ENCODE results near the gene SUMO2. TPM values are rescaled to one million over a fixed set of nuclear protein-coding genes. Genes with fewer than 3 reads are reported as not detected.
"Not testable (repeated sequence)": the region's sequence is repeated elsewhere in the genome, so short reads cannot be mapped to it uniquely, and the experiment has no call there.

Gene SUMO2
- total RNA-seq, 4 donors from 2014 or later = 53.3 to 62.9 (median 60.1) TPM

DNA sequence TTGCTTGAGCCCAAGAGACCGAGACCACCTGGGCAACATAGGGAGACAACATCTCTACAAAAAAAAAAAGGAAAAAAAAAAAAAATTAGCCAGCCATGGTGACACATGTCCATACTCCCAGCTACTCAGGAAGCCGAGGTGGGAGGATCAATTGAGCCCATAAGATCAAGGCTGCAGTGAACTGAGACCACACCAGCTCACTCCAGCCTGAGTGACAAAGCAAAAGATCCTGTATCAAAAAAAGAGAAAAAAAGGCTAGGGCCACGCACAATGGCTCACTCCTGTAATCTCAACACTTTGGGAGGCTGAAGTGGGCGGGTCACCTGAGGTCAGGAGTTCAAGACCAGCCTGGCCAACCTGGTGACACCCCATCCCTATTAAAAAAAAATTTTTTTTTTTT is 13.8 kb downstream of the SUMO2 start:
- ATAC-seq (ENCODE audit: low FRiP score) (no peak), DNase-seq (ENCODE audit: low spot score) (no peak)
- TF ChIP-seq, protein P1, sequence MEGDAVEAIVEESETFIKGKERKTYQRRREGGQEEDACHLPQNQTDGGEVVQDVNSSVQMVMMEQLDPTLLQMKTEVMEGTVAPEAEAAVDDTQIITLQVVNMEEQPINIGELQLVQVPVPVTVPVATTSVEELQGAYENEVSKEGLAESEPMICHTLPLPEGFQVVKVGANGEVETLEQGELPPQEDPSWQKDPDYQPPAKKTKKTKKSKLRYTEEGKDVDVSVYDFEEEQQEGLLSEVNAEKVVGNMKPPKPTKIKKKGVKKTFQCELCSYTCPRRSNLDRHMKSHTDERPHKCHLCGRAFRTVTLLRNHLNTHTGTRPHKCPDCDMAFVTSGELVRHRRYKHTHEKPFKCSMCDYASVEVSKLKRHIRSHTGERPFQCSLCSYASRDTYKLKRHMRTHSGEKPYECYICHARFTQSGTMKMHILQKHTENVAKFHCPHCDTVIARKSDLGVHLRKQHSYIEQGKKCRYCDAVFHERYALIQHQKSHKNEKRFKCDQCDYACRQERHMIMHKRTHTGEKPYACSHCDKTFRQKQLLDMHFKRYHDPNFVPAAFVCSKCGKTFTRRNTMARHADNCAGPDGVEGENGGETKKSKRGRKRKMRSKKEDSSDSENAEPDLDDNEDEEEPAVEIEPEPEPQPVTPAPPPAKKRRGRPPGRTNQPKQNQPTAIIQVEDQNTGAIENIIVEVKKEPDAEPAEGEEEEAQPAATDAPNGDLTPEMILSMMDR (IDR thresholded peaks at IDR 0.05) = no peak

DNA sequence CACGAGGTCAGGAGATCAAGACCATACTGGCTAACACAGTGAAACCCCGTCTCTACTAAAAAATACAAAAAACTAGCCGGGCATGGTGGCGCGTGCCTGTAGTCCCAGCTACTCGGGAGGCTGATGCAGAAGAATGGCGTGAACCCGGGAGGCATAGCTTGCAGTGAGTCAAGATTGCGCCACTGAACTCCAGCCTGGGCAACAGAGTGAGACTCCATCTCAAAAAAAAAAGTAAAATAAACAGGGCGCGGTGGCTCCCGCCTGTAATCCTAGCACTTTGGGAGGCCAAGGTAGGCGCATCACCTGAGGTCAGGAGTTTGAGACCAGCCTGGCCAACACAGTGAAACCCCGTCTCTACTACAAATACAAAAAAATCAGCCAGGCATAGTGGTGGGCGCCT is 18.2 kb downstream of the SUMO2 start:
- not testable (repeated sequence) for ATAC-seq (ENCODE audit: low FRiP score); DNase-seq (ENCODE audit: low spot score)

DNA sequence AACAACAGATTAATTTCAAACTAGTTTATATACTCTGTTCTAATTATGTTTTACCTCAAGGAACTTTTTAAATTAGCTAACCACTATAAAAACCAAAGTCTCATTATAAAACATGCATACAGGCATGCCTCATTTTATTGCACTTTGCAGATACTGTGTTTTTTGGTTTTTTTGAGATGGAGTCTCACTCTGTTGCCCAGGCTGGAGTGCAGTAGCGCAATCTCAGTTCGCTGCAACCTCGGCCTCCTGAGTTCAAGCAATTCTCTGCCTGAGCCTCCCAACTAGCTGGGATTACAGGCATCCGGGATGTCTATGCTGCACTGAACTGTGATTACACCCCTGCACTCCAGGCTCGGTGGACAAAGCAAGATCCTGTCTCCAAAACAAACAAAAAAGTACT is 19.7 kb downstream of the SUMO2 start:
- DNase-seq (ENCODE audit: low spot score) = no peak
- ATAC-seq (ENCODE audit: low FRiP score) = no peak

DNA sequence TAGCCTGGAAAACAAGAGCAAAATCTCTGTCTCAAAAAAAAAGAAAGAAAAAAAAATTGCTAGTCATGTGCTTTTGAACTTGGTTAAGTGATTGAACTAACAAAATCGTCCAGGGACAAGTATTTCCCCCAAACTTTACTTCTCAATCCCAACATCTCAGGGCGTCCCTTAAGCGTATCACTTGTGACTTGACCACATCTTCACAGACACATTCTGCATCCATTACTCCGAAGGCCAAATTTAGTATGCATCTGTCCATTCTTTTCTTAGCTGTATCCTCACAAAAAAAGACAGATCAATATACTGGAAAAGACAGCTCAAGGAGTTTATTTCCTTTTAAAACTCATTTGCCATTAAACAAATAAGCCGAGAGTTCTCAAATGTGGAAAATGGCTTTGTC is 22.5 kb downstream of the SUMO2 start:
- no peak for ATAC-seq (ENCODE audit: low FRiP score)
- DNase-seq (ENCODE audit: low spot score) = no peak
- TF ChIP-seq, protein P1 (IDR thresholded peaks at IDR 0.05) = no peak

More for the DNA sequence above, 19.7 kb downstream of the SUMO2 start:
- TF ChIP-seq, protein P1 (IDR thresholded peaks at IDR 0.05) = no peak

DNA sequence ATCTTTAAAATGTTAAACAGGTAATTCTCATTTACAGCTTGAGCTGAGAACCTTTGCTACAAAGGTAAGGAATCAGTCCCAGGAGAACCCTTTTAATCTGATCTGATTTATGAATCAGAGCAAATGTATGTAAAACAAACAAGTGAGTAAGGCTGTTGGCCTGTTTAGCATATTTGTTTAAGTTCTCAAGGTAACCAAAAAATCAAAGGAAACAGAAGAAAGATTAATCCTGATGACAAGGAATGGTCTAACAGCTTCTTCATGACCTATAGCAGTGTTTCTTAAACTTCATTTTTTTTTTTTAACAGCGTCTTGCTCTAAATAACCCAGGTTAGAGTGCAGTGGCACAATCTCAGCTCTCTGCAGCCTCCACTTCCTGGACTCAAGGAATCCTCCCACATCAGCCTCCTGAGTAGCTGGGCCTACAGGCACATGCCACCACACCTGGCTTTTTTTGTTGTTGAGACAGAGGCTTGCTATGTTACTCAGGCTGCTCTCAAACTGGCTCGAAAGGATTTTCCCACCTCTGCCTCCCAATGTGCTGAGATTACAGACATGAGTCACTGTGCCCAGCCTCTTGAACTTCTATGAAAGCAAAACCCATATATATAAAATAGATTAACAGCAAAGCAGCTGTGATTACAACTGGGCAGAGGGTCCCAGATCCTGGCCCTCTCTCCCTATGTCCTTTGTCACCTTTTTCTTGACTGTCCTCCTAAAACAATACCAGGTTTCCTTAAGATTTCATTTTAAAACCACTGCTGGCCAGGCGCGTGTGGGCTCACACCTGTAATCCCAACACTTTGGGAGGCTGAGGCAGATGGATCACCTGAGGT is 23.3 kb downstream of the SUMO2 start:
- TF ChIP-seq, protein P1 (IDR thresholded peaks at IDR 0.05) = no peak
- DNase-seq (ENCODE audit: low spot score) (no peak), ATAC-seq (ENCODE audit: low FRiP score) (no peak)

DNA sequence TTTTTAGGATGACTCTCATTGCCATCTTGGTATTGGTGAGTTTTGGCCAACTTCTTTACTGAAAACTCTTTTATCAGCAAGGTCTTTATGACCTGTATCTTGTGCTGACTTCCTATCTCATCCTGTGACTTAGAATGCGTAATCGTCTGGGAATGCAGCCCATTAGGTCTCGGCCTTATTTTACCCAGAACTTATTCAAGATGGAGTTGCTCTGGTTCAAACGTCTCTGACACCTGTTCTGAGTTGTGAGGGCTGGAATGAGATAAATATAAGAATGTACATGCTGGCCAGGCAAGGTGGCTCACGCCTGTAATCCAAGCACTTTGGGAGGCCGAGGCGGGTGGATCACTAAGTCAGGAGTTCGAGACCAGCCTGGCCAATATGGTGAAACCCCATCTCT is 24.3 kb downstream of the SUMO2 start:
- not testable (repeated sequence) for DNase-seq (ENCODE audit: low spot score)

DNA sequence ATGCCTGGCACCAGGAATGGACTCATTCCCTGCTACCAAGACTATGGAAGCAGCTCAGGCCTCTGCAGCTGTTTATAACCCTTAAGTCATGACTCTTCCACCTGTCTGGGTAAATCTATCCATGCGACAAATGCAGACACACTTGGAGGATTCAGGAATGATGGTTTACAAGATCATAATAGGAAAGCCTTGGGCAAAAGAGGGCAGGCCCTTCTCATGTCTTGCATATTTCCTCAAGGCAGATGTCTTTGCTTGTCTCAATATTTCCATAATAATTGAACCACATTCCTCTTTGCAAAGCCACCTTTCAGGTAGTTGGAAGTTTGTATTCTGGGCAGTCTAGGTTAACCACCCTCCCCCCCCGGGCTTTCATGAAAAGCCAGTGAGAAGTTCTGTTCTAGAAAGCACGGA is 27.6 kb downstream of the SUMO2 start:
- TF ChIP-seq, protein P1 (IDR thresholded peaks at IDR 0.05) = no peak
- DNase-seq (ENCODE audit: low spot score) (no peak), ATAC-seq (ENCODE audit: low FRiP score) (no peak)

More for the DNA sequence above, 24.3 kb downstream of the SUMO2 start:
- ATAC-seq (ENCODE audit: low FRiP score) = not testable (repeated sequence)
